Measurements from ENCODE around the gene CREM. TPM values are rescaled to one million over a fixed set of nuclear protein-coding genes. Genes with fewer than 3 reads are reported as not detected.

The CREM gene
- total and polyA plus RNA-seq, 2 of the 8 experiments (the other 6 are each of a cell fraction or from before 2014, with no cell fraction given) = 18.7 to 21.9 TPM

GRCh38 chr10:35112571-35112970, 14.1 kb upstream of the CREM start:
- Histone ChIP-seq H3K23me2 (ENCODE audit: low read depth, low read length) (no peaks in the 10 kb centered on the region), H3K79me2 (ENCODE audit: control insufficient read depth in 1 of 2, insufficient read depth in 2 of 2, low read length in 2 of 2) (no peaks in the 10 kb centered on the region), H3K9ac (replicated peaks in 1 of 4; ENCODE audit: extremely low read depth in 1 of 4, low read depth in 3 of 4, low read length in 3 of 4) (no peak overlapping the region), H3K4ac (replicated peaks; ENCODE audit: insufficient read length, low read depth, low read length) (no peak overlapping the region), H3K23ac (ENCODE audit: insufficient read length) (no peak overlapping the region), H4K8ac (ENCODE audit: extremely low read depth, insufficient read depth, low read length) (no peak overlapping the region), H3K4me1 (replicated peaks in 1 of 4; ENCODE audit: control insufficient read depth in 3 of 4, insufficient read depth in 4 of 4, low read length in 3 of 4) (no peaks in the 10 kb centered on the region), H3K36me3 (ENCODE audit: control insufficient read depth in 2 of 4, insufficient read depth in 4 of 4, low read length in 3 of 4) (no peaks in the 10 kb centered on the region), H3K14ac (ENCODE audit: insufficient read length) (no peak overlapping the region), H3K27me3 (replicated peaks in 1 of 4; ENCODE audit: control insufficient read depth in 3 of 4, extremely low read depth in 1 of 4, insufficient read depth in 3 of 4, low read length in 3 of 4) (no peaks in the 10 kb centered on the region), H2BK12ac (ENCODE audit: low read depth, low read length) (no peak overlapping the region), H3K18ac (ENCODE audit: extremely low read depth, low read length) (no peak overlapping the region), H3K9me3 (ENCODE audit: insufficient read depth in 2 of 2, low read depth in 1 of 2, low read length in 1 of 2) (no peaks in the 10 kb centered on the region), H3K79me1 (ENCODE audit: low read depth, low read length) (no peaks in the 10 kb centered on the region), H2AFZ (ENCODE audit: low read length) (no peak overlapping the region), H2BK120ac (replicated peaks; ENCODE audit: low read depth, low read length) (no peak overlapping the region), H3K27ac (ENCODE audit: low read depth, low read length) (no peak overlapping the region), H3K4me2 (ENCODE audit: insufficient read depth in 1 of 2, low read depth in 2 of 2, low read length in 2 of 2) (no peak overlapping the region), H3K56ac (replicated peaks; ENCODE audit: insufficient read length, low read depth, low read length) (no peak overlapping the region), H2BK20ac (ENCODE audit: low read length) (no peak overlapping the region), H2AK5ac (ENCODE audit: low read depth, low read length) (no peak overlapping the region), H2BK5ac (ENCODE audit: low read depth, low read length) (no peak overlapping the region), H4K91ac (replicated peaks; ENCODE audit: insufficient read length, low read length) (no peak overlapping the region), H2BK15ac (ENCODE audit: low read length) (no peak overlapping the region), H4K5ac (ENCODE audit: insufficient read length, low read depth, low read length) (no peak overlapping the region), H3K4me3 (ENCODE audit: extremely low read depth in 1 of 4, insufficient read depth in 2 of 4, low read depth in 3 of 4, low read length in 4 of 4) (no peak overlapping the region), H4K20me1 (replicated peaks in 1 of 2; ENCODE audit: control insufficient read depth in 1 of 2, insufficient read depth in 2 of 2, low read length in 2 of 2) (no peaks in the 10 kb centered on the region)
- DNase-seq (ENCODE audit: low read depth in 1 of 2, low spot score in 2 of 2) = no peak
- no peak for FAIRE-seq
- 93% methylated on average over 4 of the region's 4 CpGs; no CpG with 5 or more reads in 1 of the 2 experiments for WGBS, 2 experiments (ENCODE audit: extremely low coverage in 1 of 2, insufficient coverage in 1 of 2, insufficient read length in 1 of 2, insufficient replicate concordance in 2 of 2, low coverage in 1 of 2, low lambda C conversion rate in 2 of 2, missing lambda C conversion rate in 1 of 2)
- POLR2A ChIA-PET (ENCODE audit: partially characterized antibody) = interaction anchor here (1.5 kb wide), 1 partner anchor 14 kb away, joined by 4 read pairs; the partner anchor contains the start of gene CREM
- CTCF ChIA-PET (ENCODE audit: partially characterized antibody) = interaction anchor here (1.0 to 11.9 kb wide), 2 partner anchors 106 to 305 kb away, joined by 3 to 177 read pairs; no protein-coding TSS in a partner anchor
- TF ChIP-seq, protein P1, sequence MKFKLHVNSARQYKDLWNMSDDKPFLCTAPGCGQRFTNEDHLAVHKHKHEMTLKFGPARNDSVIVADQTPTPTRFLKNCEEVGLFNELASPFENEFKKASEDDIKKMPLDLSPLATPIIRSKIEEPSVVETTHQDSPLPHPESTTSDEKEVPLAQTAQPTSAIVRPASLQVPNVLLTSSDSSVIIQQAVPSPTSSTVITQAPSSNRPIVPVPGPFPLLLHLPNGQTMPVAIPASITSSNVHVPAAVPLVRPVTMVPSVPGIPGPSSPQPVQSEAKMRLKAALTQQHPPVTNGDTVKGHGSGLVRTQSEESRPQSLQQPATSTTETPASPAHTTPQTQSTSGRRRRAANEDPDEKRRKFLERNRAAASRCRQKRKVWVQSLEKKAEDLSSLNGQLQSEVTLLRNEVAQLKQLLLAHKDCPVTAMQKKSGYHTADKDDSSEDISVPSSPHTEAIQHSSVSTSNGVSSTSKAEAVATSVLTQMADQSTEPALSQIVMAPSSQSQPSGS (IDR thresholded peaks at IDR 0.05; ENCODE audit: low read length) = no peak
- TF ChIP-seq ASH2L (IDR thresholded peaks at IDR 0.05; ENCODE audit: low read length) (no peak), KDM5A (IDR thresholded peaks at IDR 0.05; ENCODE audit: low read length) (no peak)
